ENCODE data around the gene OCRL. TPM values are rescaled to one million over a fixed set of nuclear protein-coding genes. Genes with fewer than 3 reads are reported as not detected.

Gene OCRL
- total RNA-seq, 1 experiment from 2014 or later = 24.2 TPM

DNA sequence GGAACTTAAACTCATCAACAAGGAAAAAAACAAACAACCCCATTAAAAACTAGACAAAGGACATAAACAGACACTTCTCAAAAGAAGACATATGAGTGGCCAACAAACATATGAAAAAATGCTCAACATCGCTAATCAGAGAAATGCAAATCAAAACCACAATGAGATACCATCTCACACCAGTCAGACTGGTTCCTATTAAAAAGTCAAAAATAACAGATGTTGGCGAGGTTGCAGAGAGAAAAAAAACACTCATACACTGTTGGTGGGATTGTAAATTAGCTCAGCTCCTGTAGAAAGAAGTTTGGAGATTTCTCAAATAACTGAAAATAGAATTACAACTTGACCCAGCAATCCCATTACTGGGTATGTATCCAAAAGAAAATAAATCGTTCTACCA lies 86.0 kb downstream of the OCRL start:
- ChIA-PET POLR2A (no interaction called here), CTCF (no interaction called here)
- H3K9me3 ChIP-seq = no peaks in the 10 kb centered on the region
- Mint-ChIP-seq H3K27ac (ENCODE audit: unreplicated experiment) (no peak overlapping the region), H3K4me1 (ENCODE audit: low read depth, unreplicated experiment) (no peaks in the 10 kb centered on the region), H3K36me3 (ENCODE audit: insufficient read depth, unreplicated experiment) (no peaks in the 10 kb centered on the region), H3K4me3 (ENCODE audit: unreplicated experiment) (no peak overlapping the region), H3K27me3 (ENCODE audit: insufficient read depth, unreplicated experiment) (no peaks in the 10 kb centered on the region), H3K9me3 (ENCODE audit: unreplicated experiment) (no peaks in the 10 kb centered on the region)
- H3K36me3 ChIP-seq (ENCODE audit: control insufficient read depth, insufficient read depth, low read length) = no peaks in the 10 kb centered on the region
- no peak overlapping the region for H3K4me3 ChIP-seq (ENCODE audit: low read depth, low read length)
- no peak for DNase-seq
- TF ChIP-seq, protein P1, sequence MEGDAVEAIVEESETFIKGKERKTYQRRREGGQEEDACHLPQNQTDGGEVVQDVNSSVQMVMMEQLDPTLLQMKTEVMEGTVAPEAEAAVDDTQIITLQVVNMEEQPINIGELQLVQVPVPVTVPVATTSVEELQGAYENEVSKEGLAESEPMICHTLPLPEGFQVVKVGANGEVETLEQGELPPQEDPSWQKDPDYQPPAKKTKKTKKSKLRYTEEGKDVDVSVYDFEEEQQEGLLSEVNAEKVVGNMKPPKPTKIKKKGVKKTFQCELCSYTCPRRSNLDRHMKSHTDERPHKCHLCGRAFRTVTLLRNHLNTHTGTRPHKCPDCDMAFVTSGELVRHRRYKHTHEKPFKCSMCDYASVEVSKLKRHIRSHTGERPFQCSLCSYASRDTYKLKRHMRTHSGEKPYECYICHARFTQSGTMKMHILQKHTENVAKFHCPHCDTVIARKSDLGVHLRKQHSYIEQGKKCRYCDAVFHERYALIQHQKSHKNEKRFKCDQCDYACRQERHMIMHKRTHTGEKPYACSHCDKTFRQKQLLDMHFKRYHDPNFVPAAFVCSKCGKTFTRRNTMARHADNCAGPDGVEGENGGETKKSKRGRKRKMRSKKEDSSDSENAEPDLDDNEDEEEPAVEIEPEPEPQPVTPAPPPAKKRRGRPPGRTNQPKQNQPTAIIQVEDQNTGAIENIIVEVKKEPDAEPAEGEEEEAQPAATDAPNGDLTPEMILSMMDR (IDR thresholded peaks at IDR 0.05; ENCODE audit: insufficient read depth in 1 of 2, low read depth in 1 of 2, low read length in 1 of 2, severe bottlenecking in 1 of 2, unreplicated experiment in 1 of 2) = no peak
- H3K27me3 ChIP-seq (replicated peaks; ENCODE audit: control insufficient read depth, insufficient read depth, low read length) = no peaks in the 10 kb centered on the region
- no peaks in the 10 kb centered on the region for H3K4me1 ChIP-seq
- BruUV-seq (replicated peaks) = no TSS peak
- intact Hi-C loops (cut with micrococcal nuclease; ENCODE audit: unreplicated experiment) = no loop called here

DNA sequence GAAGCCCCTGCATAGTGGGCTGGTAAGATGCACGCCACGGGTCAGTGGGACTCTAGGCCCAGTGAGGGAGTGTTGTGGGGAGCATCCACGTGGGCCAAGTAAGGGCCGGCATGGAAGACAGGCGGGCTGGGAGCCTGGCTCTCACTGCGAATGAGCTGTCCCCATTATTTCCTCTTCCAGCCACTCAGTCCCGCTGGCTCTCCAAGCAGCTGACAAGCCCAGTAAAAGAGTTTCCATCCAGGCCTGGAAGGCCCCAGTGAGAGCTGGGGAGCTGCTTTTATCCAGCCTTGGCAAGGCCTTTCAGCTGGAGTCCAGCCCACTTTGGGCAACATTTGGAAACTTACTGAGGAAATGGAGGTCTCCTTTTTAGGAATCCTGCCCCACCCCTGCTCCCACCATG lies 89.8 kb downstream of the OCRL start:
- Mint-ChIP-seq H3K27me3 (ENCODE audit: insufficient read depth, unreplicated experiment) (no peaks in the 10 kb centered on the region), H3K4me1 (ENCODE audit: low read depth, unreplicated experiment) (no peaks in the 10 kb centered on the region), H3K4me3 (ENCODE audit: unreplicated experiment) (no peak overlapping the region), H3K36me3 (ENCODE audit: insufficient read depth, unreplicated experiment) (no peaks in the 10 kb centered on the region), H3K27ac (ENCODE audit: unreplicated experiment) (no peak overlapping the region), H3K9me3 (ENCODE audit: unreplicated experiment) (no peaks in the 10 kb centered on the region)
- CTCF ChIA-PET = no interaction called here
- intact Hi-C loops (cut with micrococcal nuclease; ENCODE audit: unreplicated experiment) = loop anchor here (10.0 kb wide), 1 partner anchor 195 kb away; no protein-coding TSS in a partner anchor
- TF ChIP-seq, protein P1 (IDR thresholded peaks at IDR 0.05; ENCODE audit: insufficient read depth in 1 of 2, low read depth in 1 of 2, low read length in 1 of 2, severe bottlenecking in 1 of 2, unreplicated experiment in 1 of 2) = no peak
- Histone ChIP-seq H3K27me3 (replicated peaks; ENCODE audit: control insufficient read depth, insufficient read depth, low read length) (no peaks in the 10 kb centered on the region), H3K4me3 (ENCODE audit: low read depth, low read length) (no peak overlapping the region), H3K36me3 (ENCODE audit: control insufficient read depth, insufficient read depth, low read length) (no peaks in the 10 kb centered on the region), H3K9me3 (no peaks in the 10 kb centered on the region), H3K4me1 (no peaks in the 10 kb centered on the region)
- POLR2A ChIA-PET = no interaction called here
- no peak for DNase-seq
- no TSS peak for BruUV-seq (replicated peaks)

DNA sequence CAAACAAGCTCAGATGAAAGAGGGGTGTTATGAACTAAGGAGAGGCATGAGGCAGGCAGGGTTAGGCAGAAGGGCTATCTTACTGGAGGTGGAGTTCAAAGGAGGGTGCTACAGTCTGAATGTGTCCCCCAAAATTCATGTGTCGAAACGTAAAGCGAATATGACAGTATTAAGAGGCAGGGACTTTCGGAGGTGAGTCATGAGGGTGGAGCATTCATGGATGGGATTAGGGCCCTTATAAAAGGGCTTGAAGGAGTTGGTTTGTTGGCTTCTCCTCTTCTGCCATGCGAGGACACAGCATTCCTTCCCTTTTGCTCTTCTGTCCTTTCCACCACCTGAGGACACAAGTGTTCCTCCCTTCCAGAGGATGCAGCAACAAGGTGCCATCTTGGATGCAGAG lies 91.8 kb downstream of the OCRL start:
- ChIA-PET POLR2A (no interaction called here), CTCF (no interaction called here)
- intact Hi-C loops (cut with micrococcal nuclease; ENCODE audit: unreplicated experiment) = loop anchor here (10.0 kb wide), 1 partner anchor 193 kb away; no protein-coding TSS in a partner anchor
- no peak for DNase-seq
- no peaks in the 10 kb centered on the region for H3K9me3 Mint-ChIP-seq (ENCODE audit: unreplicated experiment)
- no peaks in the 10 kb centered on the region for H3K36me3 ChIP-seq (ENCODE audit: control insufficient read depth, insufficient read depth, low read length)
- H3K27me3 Mint-ChIP-seq (ENCODE audit: insufficient read depth, unreplicated experiment) = no peaks in the 10 kb centered on the region
- H3K36me3 Mint-ChIP-seq (ENCODE audit: insufficient read depth, unreplicated experiment) = no peaks in the 10 kb centered on the region
- no peak overlapping the region for H3K4me3 ChIP-seq (ENCODE audit: low read depth, low read length)
- no peaks in the 10 kb centered on the region for H3K27me3 ChIP-seq (replicated peaks; ENCODE audit: control insufficient read depth, insufficient read depth, low read length)
- H3K27ac Mint-ChIP-seq (ENCODE audit: unreplicated experiment) = no peak overlapping the region
- no peak overlapping the region for H3K4me3 Mint-ChIP-seq (ENCODE audit: unreplicated experiment)
- TF ChIP-seq, protein P1 (IDR thresholded peaks at IDR 0.05; ENCODE audit: insufficient read depth in 1 of 2, low read depth in 1 of 2, low read length in 1 of 2, severe bottlenecking in 1 of 2, unreplicated experiment in 1 of 2) = no peak
- no TSS peak for BruUV-seq (replicated peaks)
- no peaks in the 10 kb centered on the region for H3K9me3 ChIP-seq
- no peaks in the 10 kb centered on the region for H3K4me1 Mint-ChIP-seq (ENCODE audit: low read depth, unreplicated experiment)
- no peaks in the 10 kb centered on the region for H3K4me1 ChIP-seq
